HEK293 (cell line): ENCODE data around the gene SGCG.

ENCODE experiments used
- CTCF ChIA-PET: fragments of 350-600 bp; formaldehyde crosslinking; extraction: SDS; loops from one replicate; lab custom pipeline; 2021; ENCODE audit warnings: antibody characterized with exemption; lab: Yijun Ruan, JAX
- POLR2A ChIA-PET: fragments of 300-600 bp; formaldehyde crosslinking; extraction: SDS; loops from one replicate; lab custom pipeline; 2020; ENCODE audit warnings: antibody characterized with exemption, inconsistent platforms; lab: Yijun Ruan, JAX
- H3K27ac ChIP-seq: fragments of 200-500 bp; sonication (Bioruptor generic); 2 replicates; pipeline ENCODE4 v1.5.1; 2014; ENCODE audit warnings: low read depth, low read length, control low read depth, inconsistent platforms; ENCODE audit errors: extremely low read depth
- H3K36me3 ChIP-seq, 2 experiments: fragments of 200-500 bp in 1 of 2; sonication (Bioruptor generic) in 1 of 2; 1 replicate in 1 of 2; 2 replicates in 1 of 2; pipeline ENCODE4 v1.5.1; 2014 to 2017; ENCODE audit warnings: inconsistent platforms in 2 of 2, low read length in 2 of 2; ENCODE audit not compliant: control insufficient read depth in 2 of 2, insufficient read depth in 1 of 2
- H3K4me1 ChIP-seq: fragments of 200-500 bp; sonication (Bioruptor generic); 2 replicates; pipeline ENCODE4 v1.5.1; 2014; ENCODE audit warnings: mild to moderate bottlenecking, low read length, inconsistent platforms; ENCODE audit not compliant: control insufficient read depth, insufficient read depth
- H3K4me3 ChIP-seq: 2 replicates; pipeline ENCODE4 v1.5.1; 2011; ENCODE audit warnings: low read depth, mild to moderate bottlenecking, control low read depth, low read length, moderate library complexity
- H3K9me3 ChIP-seq: fragments of 200-500 bp; sonication (Bioruptor generic); 2 replicates; pipeline ENCODE4 v1.5.1; 2014; ENCODE audit warnings: low read depth, low read length, inconsistent platforms; ENCODE audit not compliant: control insufficient read depth, insufficient read depth
- ELK4 ChIP-seq: IDR thresholded peaks from 2 replicates; pipeline ENCODE4 v1.6.1; 2011; ENCODE audit warnings: mild to moderate bottlenecking, low read depth, low read length, borderline replicate concordance
- IKZF3 ChIP-seq: fragments of 450-650 bp; IDR thresholded peaks from 2 replicates; pipeline ENCODE4 v1.5.0; 2018; ENCODE audit warnings: missing biosample characterization, mild to moderate bottlenecking, missing genetic modification characterization, moderate library complexity
- KLF16 ChIP-seq: fragments of 450-650 bp; formaldehyde crosslinking; IDR thresholded peaks from 2 replicates; pipeline ENCODE4 v1.5.1; 2017; ENCODE audit warnings: missing biosample characterization, missing genetic modification characterization
- PATZ1 ChIP-seq: fragments of 450-650 bp; formaldehyde crosslinking; IDR thresholded peaks from 2 replicates; pipeline ENCODE4 v1.5.1; 2016; ENCODE audit warnings: missing biosample characterization, missing genetic modification characterization
- PRDM2 ChIP-seq: fragments of 450-650 bp; formaldehyde crosslinking; IDR thresholded peaks from 2 replicates; pipeline ENCODE4 v1.5.1; 2016; ENCODE audit warnings: missing biosample characterization, missing genetic modification characterization, borderline replicate concordance
- ZBTB20 ChIP-seq: fragments of 450-650 bp; formaldehyde crosslinking; IDR thresholded peaks from 2 replicates; pipeline ENCODE4 v1.5.1; 2016; ENCODE audit warnings: missing biosample characterization, missing genetic modification characterization
- ZBTB8A ChIP-seq: fragments of 450-650 bp; formaldehyde crosslinking; IDR thresholded peaks from 2 replicates; pipeline ENCODE4 v1.5.1; 2016; ENCODE audit warnings: missing biosample characterization, missing genetic modification characterization
- ZNF133 ChIP-seq: fragments of 450-650 bp; formaldehyde crosslinking; IDR thresholded peaks from 2 replicates; pipeline ENCODE4 v1.5.1; 2016; ENCODE audit warnings: missing biosample characterization, missing genetic modification characterization
- ZNF138 ChIP-seq: fragments of 450-650 bp; formaldehyde crosslinking; IDR thresholded peaks from 2 replicates; pipeline ENCODE4 v1.5.1; 2016; ENCODE audit warnings: missing biosample characterization, missing genetic modification characterization, borderline replicate concordance
- ZNF174 ChIP-seq: fragments of 450-650 bp; formaldehyde crosslinking; IDR thresholded peaks from 2 replicates; pipeline ENCODE4 v1.5.0; 2017; ENCODE audit warnings: missing biosample characterization, mild to moderate bottlenecking, missing genetic modification characterization
- ZNF18 ChIP-seq: fragments of 450-650 bp; formaldehyde crosslinking; IDR thresholded peaks from 2 replicates; pipeline ENCODE4 v1.5.1; 2016; ENCODE audit warnings: missing biosample characterization, missing genetic modification characterization
- ZNF398 ChIP-seq: fragments of 450-650 bp; formaldehyde crosslinking; IDR thresholded peaks from 2 replicates; pipeline ENCODE4 v1.5.1; 2017; ENCODE audit warnings: missing biosample characterization, missing genetic modification characterization
- ZNF48 ChIP-seq: fragments of 450-650 bp; formaldehyde crosslinking; IDR thresholded peaks from 2 replicates; pipeline ENCODE4 v1.5.1; 2016; ENCODE audit warnings: missing biosample characterization, missing genetic modification characterization
- ZNF529 ChIP-seq: fragments of 450-650 bp; formaldehyde crosslinking; IDR thresholded peaks from 2 replicates; pipeline ENCODE4 v1.5.1; 2017; ENCODE audit warnings: missing genetic modification characterization, missing biosample characterization; ENCODE audit not compliant: insufficient replicate concordance
- ZNF548 ChIP-seq: fragments of 450-650 bp; formaldehyde crosslinking; IDR thresholded peaks from 2 replicates; pipeline ENCODE4 v1.5.1; 2016; ENCODE audit warnings: missing biosample characterization, missing genetic modification characterization
- ZNF561 ChIP-seq: fragments of 450-650 bp; IDR thresholded peaks from 2 replicates; pipeline ENCODE4 v1.5.1; 2018; ENCODE audit warnings: missing biosample characterization, missing genetic modification characterization, borderline replicate concordance
- ZNF585B ChIP-seq: fragments of 450-650 bp; formaldehyde crosslinking; IDR thresholded peaks from 2 replicates; pipeline ENCODE4 v1.5.1; 2016; ENCODE audit warnings: missing biosample characterization, missing genetic modification characterization
- ZNF596 ChIP-seq: fragments of 450-650 bp; IDR thresholded peaks from 2 replicates; pipeline ENCODE4 v1.5.0; 2018; ENCODE audit warnings: missing biosample characterization, mild to moderate bottlenecking, missing genetic modification characterization, moderate library complexity
- ZNF660 ChIP-seq: fragments of 450-650 bp; IDR thresholded peaks from 2 replicates; pipeline ENCODE4 v1.5.1; 2018; ENCODE audit warnings: missing biosample characterization, mild to moderate bottlenecking, missing genetic modification characterization
- ZNF704 ChIP-seq: fragments of 450-650 bp; formaldehyde crosslinking; IDR thresholded peaks from 2 replicates; pipeline ENCODE4 v1.5.1; 2016; ENCODE audit warnings: missing biosample characterization, missing genetic modification characterization
- ZNF777 ChIP-seq: fragments of 450-650 bp; formaldehyde crosslinking; IDR thresholded peaks from 2 replicates; pipeline ENCODE4 v1.5.1; 2017; ENCODE audit warnings: missing biosample characterization, missing genetic modification characterization, borderline replicate concordance
- ZSCAN16 ChIP-seq: fragments of 450-650 bp; formaldehyde crosslinking; IDR thresholded peaks from 2 replicates; pipeline ENCODE4 v1.5.1; 2016; ENCODE audit warnings: missing biosample characterization, missing genetic modification characterization

SGCG gene

GRCh38 chr13:23271331-23271730, 90.6 kb downstream of the SGCG start:
- CTCF ChIA-PET: no interaction called here
- Histone ChIP-seq H3K9me3 (no peaks in the 10 kb centered on the region), H3K27ac (no peak overlapping the region), H3K4me3 (no peak overlapping the region), H3K4me1 (no peaks in the 10 kb centered on the region), H3K36me3 (no peaks in the 10 kb centered on the region)
- TF ChIP-seq ZNF660 (tag by site-specific recombination) (no peak), ZNF704 (tag by site-specific recombination) (no peak), ZNF138 (tag by site-specific recombination) (no peak), ZNF133 (no peak), ZNF596 (tag by site-specific recombination) (no peak), ZNF18 (no peak)
- POLR2A ChIA-PET: no interaction called here

GRCh38 chr13:23273498-23273897, 92.7 kb downstream of the SGCG start:
- ChIA-PET POLR2A (no interaction called here), CTCF (no interaction called here)
- no peak overlapping the region for H3K27ac ChIP-seq

More at GRCh38 chr13:23273498-23273897, 92.7 kb downstream of the SGCG start:
- Histone ChIP-seq H3K4me1 (no peaks in the 10 kb centered on the region), H3K36me3 (no peaks in the 10 kb centered on the region), H3K4me3 (no peak overlapping the region), H3K9me3 (no peaks in the 10 kb centered on the region)
- TF ChIP-seq ZNF529 (tag by site-specific recombination): no peak
- TF ChIP-seq ZNF548 (tag by site-specific recombination): no peak
- TF ChIP-seq ZBTB20 (tag by site-specific recombination): no peak
- TF ChIP-seq ZNF48 (tag by site-specific recombination): no peak
- TF ChIP-seq ZNF777: no peak
- no peak for TF ChIP-seq ZNF174
- TF ChIP-seq ELK4: no peak
- no peak for TF ChIP-seq IKZF3 (tag by site-specific recombination)
- no peak for TF ChIP-seq ZNF398 (tag by site-specific recombination)
- no peak for TF ChIP-seq ZBTB8A (tag by site-specific recombination)
- TF ChIP-seq ZSCAN16: no peak
- no peak for TF ChIP-seq ZNF133
- no peak for TF ChIP-seq KLF16 (tag by site-specific recombination)
- TF ChIP-seq ZNF561: no peak
- TF ChIP-seq ZNF585B (tag by site-specific recombination): no peak
- TF ChIP-seq PATZ1 (tag by site-specific recombination): no peak
- no peak for TF ChIP-seq PRDM2 (tag by site-specific recombination)
